BE2C (cell line): Measurements from ENCODE around the gene WDR11.

ENCODE experiments used
- DNase-seq: peaks from one replicate; pipeline ENCODE4 v3.0.0-alpha.2; 2020
- H3K27me3 ChIP-seq: fragments of 250-450 bp; sonication (Bioruptor Pico); 2 replicates; pipeline ENCODE4 v1.5.1; 2020; ENCODE audit warnings: mild to moderate bottlenecking
- H3K36me3 ChIP-seq: fragments of 250-450 bp; sonication (Bioruptor Pico); 2 replicates; pipeline ENCODE4 v1.5.1; 2020; ENCODE audit warnings: mild to moderate bottlenecking
- H3K4me1 ChIP-seq: fragments of 250-450 bp; sonication (Bioruptor Pico); 2 replicates; pipeline ENCODE4 v1.5.1; 2020
- H3K4me3 ChIP-seq: 2 replicates; pipeline ENCODE4 v1.5.1; 2011; ENCODE audit warnings: low read depth, low read length
- H3K9me3 ChIP-seq: fragments of 250-450 bp; sonication (Bioruptor Pico); 2 replicates; pipeline ENCODE4 v1.5.1; 2020
- CTCF ChIP-seq: IDR thresholded peaks from 2 replicates; pipeline ENCODE4 v1.5.1; 2012; ENCODE audit warnings: mild to moderate bottlenecking, low read depth, low read length

The WDR11 gene

GRCh38 chr10:120926611-120927010, 75.4 kb downstream of the WDR11 start:
- H3K4me3 ChIP-seq, result no peak overlapping the region
- DNase-seq, result no peak
- H3K4me1 ChIP-seq, result no peaks in the 10 kb centered on the region
- H3K36me3 ChIP-seq, result no peaks in the 10 kb centered on the region
- TF ChIP-seq CTCF, result no peak
- H3K9me3 ChIP-seq, result no peaks in the 10 kb centered on the region; the same call in 1 of the 2 replicates
- H3K27me3 ChIP-seq, result no peaks in the 10 kb centered on the region

- Histone ChIP-seq H3K9me3 (no peaks in the 10 kb centered on the region; the same call in 1 of the 2 replicates), H3K27me3 (no peaks in the 10 kb centered on the region), H3K4me1 (no peaks in the 10 kb centered on the region), H3K4me3 (no peak overlapping the region), H3K36me3 (no peaks in the 10 kb centered on the region)
- DNase-seq, result no peak
- TF ChIP-seq CTCF, result no peak
These were observed 76.2 kb downstream of the WDR11 start for GRCh38 chr10:120927352-120927751.

DNA sequence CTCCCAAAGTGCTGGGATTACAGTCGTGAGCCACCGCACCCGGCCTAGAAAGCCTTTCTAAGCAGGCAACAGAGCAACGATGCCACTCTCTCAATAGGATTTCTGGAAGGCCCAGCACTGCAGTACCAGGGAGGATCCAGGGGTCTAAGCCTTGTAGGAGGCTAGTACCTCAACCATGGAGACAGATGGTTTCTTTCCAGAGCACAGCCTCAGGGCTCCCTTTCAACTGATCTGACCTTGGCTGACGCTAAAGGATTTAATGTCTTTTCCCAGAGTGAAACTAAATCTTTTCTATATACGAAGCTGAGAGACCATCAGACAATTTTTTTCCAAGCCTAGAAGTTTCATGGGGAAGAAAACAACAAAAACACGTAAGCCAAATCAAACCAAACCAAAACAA, 78.0 kb downstream of the WDR11 start:
- H3K36me3 ChIP-seq, result no peaks in the 10 kb centered on the region
- DNase-seq, result no peak
- no peaks in the 10 kb centered on the region for H3K27me3 ChIP-seq
- no peaks in the 10 kb centered on the region for H3K4me1 ChIP-seq
- TF ChIP-seq CTCF, result no peak
- no peaks in the 10 kb centered on the region; the same call in 1 of the 2 replicates for H3K9me3 ChIP-seq
- no peak overlapping the region for H3K4me3 ChIP-seq

DNA sequence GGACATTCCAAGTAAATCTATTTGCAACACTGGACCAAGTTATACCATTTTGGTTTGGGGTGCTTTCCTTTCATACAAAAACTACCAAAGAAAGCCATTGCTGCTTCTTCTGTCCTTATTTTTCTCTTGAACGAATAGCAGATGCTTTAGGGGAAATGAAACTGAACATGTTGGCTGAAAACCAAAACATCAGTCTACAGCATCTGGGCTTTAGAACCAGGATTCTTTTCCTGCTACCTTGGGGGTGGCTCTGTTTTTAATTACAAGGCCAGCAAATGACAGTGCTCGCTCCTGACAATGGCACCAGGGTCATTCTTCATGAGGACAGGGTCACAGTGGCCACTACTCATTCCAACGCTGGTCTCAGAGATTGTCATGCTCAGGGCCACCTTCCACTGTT, 80.3 kb downstream of the WDR11 start:
- Histone ChIP-seq H3K9me3 (no peaks in the 10 kb centered on the region; the same call in 1 of the 2 replicates), H3K4me1 (no peaks in the 10 kb centered on the region), H3K4me3 (no peak overlapping the region), H3K36me3 (no peaks in the 10 kb centered on the region), H3K27me3 (no peaks in the 10 kb centered on the region)
- DNase-seq, result no peak
- TF ChIP-seq CTCF, result no peak

- Histone ChIP-seq H3K36me3 (no peaks in the 10 kb centered on the region), H3K9me3 (no peaks in the 10 kb centered on the region; the same call in 1 of the 2 replicates), H3K4me1 (no peaks in the 10 kb centered on the region), H3K4me3 (no peak overlapping the region), H3K27me3 (no peaks in the 10 kb centered on the region)
- no peak for DNase-seq
- TF ChIP-seq CTCF, result no peak
These were observed 80.8 kb downstream of the WDR11 start for GRCh38 chr10:120931999-120932398.

- no peak for DNase-seq
- TF ChIP-seq CTCF, result no peak
- Histone ChIP-seq H3K36me3 (no peaks in the 10 kb centered on the region), H3K4me3 (no peak overlapping the region), H3K9me3 (no peaks in the 10 kb centered on the region), H3K27me3 (no peaks in the 10 kb centered on the region), H3K4me1 (no peaks in the 10 kb centered on the region)
These were observed 87.7 kb downstream of the WDR11 start for GRCh38 chr10:120938822-120939221.
